ENCODE data around the gene EEF1AKMT3.
"Not testable (repeated sequence)": the region's sequence is repeated elsewhere in the genome, so short reads cannot be mapped to it uniquely, and the experiment has no call there.

EEF1AKMT3 gene

GRCh38 chr12:57765698-57766463, 6.5 kb upstream of the EEF1AKMT3 start:
- Histone ChIP-seq H3K36me3 (ENCODE audit: control insufficient read depth in 2 of 2, insufficient read depth in 2 of 2, low read length in 2 of 2) (peaks cover 4 to 5% of the 10 kb centered on the region in 2 donors), H3K9me3 (ENCODE audit: control insufficient read depth in 2 of 2, low read length in 2 of 2) (no peaks in the 10 kb centered on the region), H3K4me1 (ENCODE audit: control insufficient read depth in 2 of 2, insufficient read depth in 2 of 2, low read length in 2 of 2) (peaks cover 20 to 29% of the 10 kb centered on the region in 2 donors), H3K27me3 (ENCODE audit: control insufficient read depth in 2 of 2, insufficient read depth in 2 of 2, low read length in 2 of 2) (peaks cover 32% of the 10 kb centered on the region in 2 donors), H3K27ac (ENCODE audit: low read depth in 2 of 2, low read length in 2 of 2) (no peak overlapping the region), H3K4me3 (ENCODE audit: low read length in 2 of 2) (peak overlapping the region; percentile 56 to 81), H3K9ac (ENCODE audit: low read depth in 1 of 2, low read length in 2 of 2) (peak overlapping the region in 1 of 2 donors; percentile 52)

GRCh38 chr12:57766464-57767304, 5.7 kb upstream of the EEF1AKMT3 start, which contains the start of gene CYP27B1:
Gene CYP27B1, minus strand, starts transcription at chr12:57767078. Its CDS starts 37 bp downstream, at chr12:57767041.
- peaks cover 24 to 34% of the 10 kb centered on the region in 2 donors for H3K4me1 ChIP-seq (ENCODE audit: control insufficient read depth in 2 of 2, insufficient read depth in 2 of 2, low read length in 2 of 2)
- peaks cover 4 to 5% of the 10 kb centered on the region in 2 donors for H3K36me3 ChIP-seq (ENCODE audit: control insufficient read depth in 2 of 2, insufficient read depth in 2 of 2, low read length in 2 of 2)
- no peaks in the 10 kb centered on the region for H3K9me3 ChIP-seq (ENCODE audit: control insufficient read depth in 2 of 2, low read length in 2 of 2)
- H3K4me3 ChIP-seq (ENCODE audit: low read length in 2 of 2), result peak within 1 kb of the TSS; percentile 56 to 81
- no peak within 1 kb of the TSS for H3K27ac ChIP-seq (ENCODE audit: low read depth in 2 of 2, low read length in 2 of 2)
- H3K9ac ChIP-seq (ENCODE audit: low read depth in 1 of 2, low read length in 2 of 2), result peak within 1 kb of the TSS in 1 of 2 donors; percentile 24
- H3K27me3 ChIP-seq (ENCODE audit: control insufficient read depth in 2 of 2, insufficient read depth in 2 of 2, low read length in 2 of 2), result peaks cover 32% of the 10 kb centered on the region in 2 donors

GRCh38 chr12:57767305-57767698, 5.1 kb upstream of the EEF1AKMT3 start:
- no peak overlapping the region for H3K9ac ChIP-seq (ENCODE audit: low read depth in 1 of 2, low read length in 2 of 2)
- H3K4me1 ChIP-seq (ENCODE audit: control insufficient read depth in 2 of 2, insufficient read depth in 2 of 2, low read length in 2 of 2), result peaks cover 28 to 37% of the 10 kb centered on the region in 2 donors
- peaks cover 4 to 5% of the 10 kb centered on the region in 2 donors for H3K36me3 ChIP-seq (ENCODE audit: control insufficient read depth in 2 of 2, insufficient read depth in 2 of 2, low read length in 2 of 2)
- H3K27ac ChIP-seq (ENCODE audit: low read depth in 2 of 2, low read length in 2 of 2), result no peak overlapping the region
- H3K9me3 ChIP-seq (ENCODE audit: control insufficient read depth in 2 of 2, low read length in 2 of 2), result no peaks in the 10 kb centered on the region
- no peak overlapping the region for H3K4me3 ChIP-seq (ENCODE audit: low read length in 2 of 2)
- H3K27me3 ChIP-seq (ENCODE audit: control insufficient read depth in 2 of 2, insufficient read depth in 2 of 2, low read length in 2 of 2), result peaks cover 32% of the 10 kb centered on the region in 2 donors

- H3K4me3 ChIP-seq (ENCODE audit: low read length in 2 of 2), result no peak overlapping the region
- H3K9ac ChIP-seq (ENCODE audit: low read depth in 1 of 2, low read length in 2 of 2), result no peak overlapping the region
- peaks cover 4 to 5% of the 10 kb centered on the region in 2 donors for H3K36me3 ChIP-seq (ENCODE audit: control insufficient read depth in 2 of 2, insufficient read depth in 2 of 2, low read length in 2 of 2)
- H3K27me3 ChIP-seq (ENCODE audit: control insufficient read depth in 2 of 2, insufficient read depth in 2 of 2, low read length in 2 of 2), result peaks cover 32% of the 10 kb centered on the region in 2 donors
- no peak overlapping the region for H3K27ac ChIP-seq (ENCODE audit: low read depth in 2 of 2, low read length in 2 of 2)
- H3K4me1 ChIP-seq (ENCODE audit: control insufficient read depth in 2 of 2, insufficient read depth in 2 of 2, low read length in 2 of 2), result peaks cover 31 to 40% of the 10 kb centered on the region in 2 donors
- H3K9me3 ChIP-seq (ENCODE audit: control insufficient read depth in 2 of 2, low read length in 2 of 2), result no peaks in the 10 kb centered on the region
Observed at GRCh38 chr12:57767876-57768275, 4.5 kb upstream of the EEF1AKMT3 start.

- Histone ChIP-seq H3K27me3 (ENCODE audit: control insufficient read depth in 2 of 2, insufficient read depth in 2 of 2, low read length in 2 of 2) (peaks cover 21 to 26% of the 10 kb centered on the region in 2 donors), H3K9me3 (ENCODE audit: control insufficient read depth in 2 of 2, low read length in 2 of 2) (no peaks in the 10 kb centered on the region), H3K9ac (ENCODE audit: low read depth in 1 of 2, low read length in 2 of 2) (no peak overlapping the region), H3K36me3 (ENCODE audit: control insufficient read depth in 2 of 2, insufficient read depth in 2 of 2, low read length in 2 of 2) (peaks cover 4 to 5% of the 10 kb centered on the region in 2 donors), H3K4me1 (ENCODE audit: control insufficient read depth in 2 of 2, insufficient read depth in 2 of 2, low read length in 2 of 2) (peaks cover 34 to 38% of the 10 kb centered on the region in 2 donors), H3K27ac (ENCODE audit: low read depth in 2 of 2, low read length in 2 of 2) (no peak overlapping the region), H3K4me3 (ENCODE audit: low read length in 2 of 2) (no peak overlapping the region)
Observed at GRCh38 chr12:57769594-57769993, 2.8 kb upstream of the EEF1AKMT3 start.

- Histone ChIP-seq H3K9ac (ENCODE audit: low read depth in 1 of 2, low read length in 2 of 2) (no peak overlapping the region), H3K4me3 (ENCODE audit: low read length in 2 of 2) (no peak overlapping the region), H3K36me3 (ENCODE audit: control insufficient read depth in 2 of 2, insufficient read depth in 2 of 2, low read length in 2 of 2) (peaks cover 4 to 5% of the 10 kb centered on the region in 2 donors), H3K9me3 (ENCODE audit: control insufficient read depth in 2 of 2, low read length in 2 of 2) (no peaks in the 10 kb centered on the region), H3K27ac (ENCODE audit: low read depth in 2 of 2, low read length in 2 of 2) (no peak overlapping the region), H3K4me1 (ENCODE audit: control insufficient read depth in 2 of 2, insufficient read depth in 2 of 2, low read length in 2 of 2) (peaks cover 27 to 28% of the 10 kb centered on the region in 2 donors), H3K27me3 (ENCODE audit: control insufficient read depth in 2 of 2, insufficient read depth in 2 of 2, low read length in 2 of 2) (peaks cover 15 to 16% of the 10 kb centered on the region in 2 donors)
Observed at GRCh38 chr12:57770734-57771133, 1.7 kb upstream of the EEF1AKMT3 start.

GRCh38 chr12:57771236-57771872, 1.1 kb upstream of the EEF1AKMT3 start:
- Histone ChIP-seq H3K4me3 (ENCODE audit: low read length in 2 of 2) (peak overlapping the region; percentile 96 to 99), H3K36me3 (ENCODE audit: control insufficient read depth in 2 of 2, insufficient read depth in 2 of 2, low read length in 2 of 2) (peaks cover 4 to 7% of the 10 kb centered on the region in 2 donors), H3K9me3 (ENCODE audit: control insufficient read depth in 2 of 2, low read length in 2 of 2) (no peaks in the 10 kb centered on the region), H3K27ac (ENCODE audit: low read depth in 2 of 2, low read length in 2 of 2) (peak overlapping the region; percentile 94 to 98), H3K27me3 (ENCODE audit: control insufficient read depth in 2 of 2, insufficient read depth in 2 of 2, low read length in 2 of 2) (peaks cover 9 to 10% of the 10 kb centered on the region in 2 donors), H3K4me1 (ENCODE audit: control insufficient read depth in 2 of 2, insufficient read depth in 2 of 2, low read length in 2 of 2) (peaks cover 21% of the 10 kb centered on the region in 2 donors), H3K9ac (ENCODE audit: low read depth in 1 of 2, low read length in 2 of 2) (peak overlapping the region; percentile 71 to 88)

GRCh38 chr12:57771873-57772428, 463 bp upstream of the EEF1AKMT3 start, which contains the start of gene METTL1:
Gene METTL1, minus strand, starts transcription at chr12:57772105. Its CDS starts 22 bp downstream, at chr12:57772083.
- Histone ChIP-seq H3K27me3 (ENCODE audit: control insufficient read depth in 2 of 2, insufficient read depth in 2 of 2, low read length in 2 of 2) (peaks cover 4% of the 10 kb centered on the region in 2 donors), H3K36me3 (ENCODE audit: control insufficient read depth in 2 of 2, insufficient read depth in 2 of 2, low read length in 2 of 2) (peaks cover 4 to 7% of the 10 kb centered on the region in 2 donors), H3K4me1 (ENCODE audit: control insufficient read depth in 2 of 2, insufficient read depth in 2 of 2, low read length in 2 of 2) (peaks cover 15% of the 10 kb centered on the region in 2 donors), H3K27ac (ENCODE audit: low read depth in 2 of 2, low read length in 2 of 2) (peak within 1 kb of the TSS; percentile 94 to 98), H3K9me3 (ENCODE audit: control insufficient read depth in 2 of 2, low read length in 2 of 2) (no peaks in the 10 kb centered on the region), H3K4me3 (ENCODE audit: low read length in 2 of 2) (peak within 1 kb of the TSS; percentile 96 to 99), H3K9ac (ENCODE audit: low read depth in 1 of 2, low read length in 2 of 2) (peak within 1 kb of the TSS; percentile 88 to 94)

- H3K27ac ChIP-seq (ENCODE audit: low read depth in 2 of 2, low read length in 2 of 2); H3K9ac ChIP-seq (ENCODE audit: low read depth in 1 of 2, low read length in 2 of 2); H3K27me3 ChIP-seq (ENCODE audit: control insufficient read depth in 2 of 2, insufficient read depth in 2 of 2, low read length in 2 of 2); H3K36me3 ChIP-seq (ENCODE audit: control insufficient read depth in 2 of 2, insufficient read depth in 2 of 2, low read length in 2 of 2); H3K9me3 ChIP-seq (ENCODE audit: control insufficient read depth in 2 of 2, low read length in 2 of 2); H3K4me3 ChIP-seq (ENCODE audit: low read length in 2 of 2): not testable (repeated sequence)
- H3K4me1 ChIP-seq (ENCODE audit: control insufficient read depth in 2 of 2, insufficient read depth in 2 of 2, low read length in 2 of 2), result peaks cover 13 to 14% of the 10 kb centered on the region in 2 donors
Observed at GRCh38 chr12:57774634-57775033, 2.2 kb downstream of the EEF1AKMT3 start.
